NCI-H226 (cell line): ENCODE measurements around the gene CIRBP.

Experiments
- DNase-seq: peaks from one replicate; pipeline ENCODE4 v3.0.0-alpha.2; 2015

Gene CIRBP

GRCh38 chr19:1269065-1269477, at the start of gene CIRBP:
Gene CIRBP, plus strand, starts transcription at chr19:1269332. Its CDS starts 1,602 bp downstream, at chr19:1270934.
- DNase-seq = peak; percentile 95

DNA sequence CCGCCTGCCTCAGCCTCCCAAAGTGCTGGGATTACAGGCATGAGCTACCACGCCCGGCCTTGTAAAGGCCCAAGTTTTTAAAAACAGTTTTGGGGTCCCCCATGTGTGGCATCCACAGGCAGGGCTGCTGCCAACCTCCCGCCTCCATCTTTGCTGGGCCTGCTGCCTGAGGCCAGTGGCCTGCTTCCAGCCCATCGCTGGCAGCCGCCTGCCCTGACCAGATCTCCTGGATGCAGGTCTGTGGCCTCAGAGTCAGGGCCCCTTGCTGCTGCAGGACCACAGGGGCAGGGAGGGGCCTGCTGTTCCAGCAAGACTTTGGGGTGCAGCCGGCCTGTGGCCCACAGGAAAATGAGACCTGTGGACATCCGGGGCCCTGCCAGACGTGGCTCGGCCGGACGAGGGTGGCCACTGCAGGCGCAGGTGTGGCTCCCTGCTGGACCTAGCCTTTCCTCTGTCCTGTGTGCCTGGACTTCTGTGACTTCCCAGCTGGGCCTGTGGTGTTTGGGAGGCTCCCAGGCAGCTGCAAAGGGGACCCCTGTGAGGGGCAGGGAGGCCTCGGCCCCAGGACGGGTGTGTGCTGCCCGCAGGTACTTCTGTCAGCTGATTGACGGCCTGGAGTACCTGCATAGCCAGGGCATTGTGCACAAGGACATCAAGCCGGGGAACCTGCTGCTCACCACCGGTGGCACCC, 49.2 kb upstream of the CIRBP start:
- DNase-seq = no peak

DNA sequence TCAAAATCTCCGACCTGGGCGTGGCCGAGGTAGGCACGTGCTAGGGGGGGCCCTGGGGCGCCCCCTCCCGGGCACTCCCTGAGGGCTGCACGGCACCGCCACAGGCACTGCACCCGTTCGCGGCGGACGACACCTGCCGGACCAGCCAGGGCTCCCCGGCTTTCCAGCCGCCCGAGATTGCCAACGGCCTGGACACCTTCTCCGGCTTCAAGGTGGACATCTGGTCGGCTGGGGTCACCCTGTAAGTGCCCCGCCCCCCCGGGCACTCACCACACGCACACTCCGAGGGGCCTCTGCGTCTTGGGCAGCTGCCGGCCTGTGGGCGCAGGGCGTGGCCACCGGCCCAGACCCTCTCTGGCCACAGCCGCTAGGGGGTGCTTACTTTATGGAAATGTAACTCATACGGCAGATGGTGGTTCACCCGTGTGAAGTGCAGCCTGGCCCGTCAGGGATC, 48.6 kb upstream of the CIRBP start:
- no peak for DNase-seq

DNA sequence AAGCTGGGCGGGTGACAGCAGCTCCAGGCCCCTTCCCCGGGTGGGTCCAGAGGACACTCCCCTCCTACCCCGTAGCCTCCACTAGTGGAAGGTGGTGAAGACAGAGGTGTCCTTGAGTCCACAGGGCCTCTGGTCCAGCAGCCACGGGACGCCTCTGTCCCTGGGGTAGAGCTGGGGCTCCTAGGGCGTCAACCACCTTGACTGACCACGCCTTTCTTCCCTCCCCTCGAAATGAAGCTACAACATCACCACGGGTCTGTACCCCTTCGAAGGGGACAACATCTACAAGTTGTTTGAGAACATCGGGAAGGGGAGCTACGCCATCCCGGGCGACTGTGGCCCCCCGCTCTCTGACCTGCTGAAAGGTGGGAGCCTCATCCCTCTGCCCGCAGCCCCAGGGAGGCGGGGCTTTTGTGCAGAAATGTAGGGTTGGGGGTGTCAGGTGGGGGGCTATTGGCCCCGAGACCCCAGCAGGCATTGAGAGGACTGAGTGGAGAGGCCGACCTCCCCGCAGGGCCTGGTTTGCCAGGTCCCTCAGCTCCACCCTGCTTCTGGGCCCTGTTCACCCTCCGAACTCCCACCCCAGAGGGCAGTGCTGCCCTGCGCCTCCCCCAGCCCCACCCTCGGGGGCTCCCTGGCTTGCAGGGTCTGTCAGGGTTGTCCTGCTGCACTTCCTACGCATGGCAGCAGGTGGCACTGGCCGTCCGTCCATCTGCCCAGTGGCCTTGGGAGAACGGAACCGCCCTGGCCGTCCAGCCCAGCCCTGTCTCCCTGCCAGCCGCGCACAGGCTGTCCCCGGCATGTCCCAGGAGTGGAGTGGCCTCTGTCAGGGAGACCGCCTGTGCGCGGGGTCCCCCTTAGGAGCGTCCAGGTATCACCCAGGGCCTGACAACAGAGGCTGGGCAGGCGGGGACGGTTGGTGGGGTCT, 47.9 kb upstream of the CIRBP start:
- no peak for DNase-seq

- DNase-seq = no peak
Observed at GRCh38 chr19:1221904-1222255, 47.3 kb upstream of the CIRBP start.

DNA sequence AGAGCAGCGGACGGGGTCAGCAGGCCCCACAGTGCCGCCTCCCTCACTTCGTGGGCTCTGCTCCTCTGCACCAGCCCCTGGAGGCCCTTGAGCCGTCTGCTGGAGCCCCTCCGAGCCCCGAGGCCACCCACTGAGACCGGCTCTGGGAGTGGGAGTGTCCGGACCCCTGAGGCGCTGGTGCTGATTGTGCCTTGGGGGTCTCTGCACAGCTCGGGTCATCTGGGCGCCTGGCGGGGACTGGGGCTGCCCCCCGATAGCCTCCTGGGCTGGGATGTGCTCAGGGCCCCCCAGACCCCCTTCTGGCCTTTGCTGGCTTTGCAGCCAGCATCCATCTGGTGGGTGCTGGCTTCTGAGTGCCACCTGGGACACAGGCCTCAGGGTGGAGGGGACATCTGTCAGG, 46.7 kb upstream of the CIRBP start:
- DNase-seq = no peak

DNA sequence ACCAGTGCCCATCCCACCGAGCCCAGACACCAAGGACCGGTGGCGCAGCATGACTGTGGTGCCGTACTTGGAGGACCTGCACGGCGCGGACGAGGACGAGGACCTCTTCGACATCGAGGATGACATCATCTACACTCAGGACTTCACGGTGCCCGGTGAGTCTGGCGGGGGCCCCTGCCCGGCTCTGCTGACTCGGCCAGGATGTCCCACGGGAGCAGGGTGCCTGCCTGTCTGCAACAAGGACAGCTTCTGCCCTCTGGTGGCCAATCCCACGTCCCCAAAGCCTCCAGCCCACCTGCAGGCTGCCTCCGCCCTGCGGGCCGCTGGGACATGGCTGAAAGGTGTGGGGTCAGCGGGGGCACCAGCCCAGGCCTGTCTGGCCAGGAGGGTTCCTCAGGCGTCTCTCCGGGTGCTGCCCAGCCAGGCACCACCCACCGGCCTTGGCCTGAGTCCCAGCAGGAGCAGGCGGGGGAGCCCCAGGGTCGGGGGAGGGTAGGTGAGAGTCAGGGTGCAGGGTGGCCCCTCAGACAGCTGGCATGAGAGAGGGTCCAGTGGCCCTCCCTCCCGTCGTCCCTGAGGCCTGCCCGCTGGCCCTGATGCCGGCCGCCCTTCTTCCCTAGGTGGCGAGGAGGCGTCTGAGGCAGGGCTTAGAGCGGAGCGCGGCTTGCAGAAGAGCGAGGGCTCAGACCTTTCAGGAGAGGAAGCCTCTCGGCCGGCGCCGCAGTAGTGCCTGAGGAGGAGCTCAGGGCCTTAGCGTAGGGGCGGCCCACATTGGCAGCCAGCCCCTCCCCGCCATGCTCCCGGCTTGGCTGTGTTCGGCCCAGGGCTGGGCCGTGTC, 45.9 kb upstream of the CIRBP start:
- DNase-seq = no peak

GRCh38 chr19:1224047-1224825, 44.9 kb upstream of the CIRBP start:
- DNase-seq = no peak

GRCh38 chr19:1224847-1225246, 44.3 kb upstream of the CIRBP start:
- no peak for DNase-seq

DNA sequence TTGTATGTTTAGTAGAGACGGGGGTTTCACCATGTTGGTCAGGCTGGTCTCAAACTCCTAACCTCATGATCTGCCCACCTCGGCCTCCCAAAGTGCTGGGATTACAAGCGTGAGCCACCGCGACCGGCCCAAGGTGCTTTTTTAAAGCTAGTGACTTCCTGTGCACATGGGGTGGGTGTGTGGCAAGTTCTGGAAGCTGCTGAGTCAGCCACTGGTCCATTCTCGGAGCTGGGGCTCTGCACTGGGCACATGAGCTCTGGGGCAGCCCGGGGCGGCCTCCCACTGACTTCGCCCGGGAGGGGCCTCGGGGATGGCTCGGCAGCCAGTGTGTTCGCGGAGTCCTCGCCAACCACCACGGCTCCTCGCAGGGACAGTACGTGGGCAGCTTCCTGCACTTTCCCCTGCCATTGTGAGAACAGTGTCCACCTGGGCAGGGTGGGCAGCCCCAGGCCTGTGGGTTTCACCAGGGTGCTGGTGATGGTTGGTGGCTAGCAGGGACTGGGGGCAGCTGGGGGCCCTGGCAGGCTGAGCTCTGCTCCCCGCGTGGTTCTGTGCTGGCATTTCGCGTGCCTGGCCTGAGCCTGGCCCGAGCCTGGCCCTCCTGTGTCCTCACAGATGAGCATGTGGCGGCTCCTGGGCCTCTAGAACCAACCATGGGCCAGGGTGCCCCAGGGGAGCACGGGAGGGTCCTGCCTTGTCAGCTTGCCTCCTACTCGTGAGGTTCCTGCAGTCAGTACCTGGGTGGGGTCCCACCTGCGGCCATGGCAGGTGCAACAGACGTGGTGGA, 43.5 kb upstream of the CIRBP start:
- DNase-seq = no peak

DNA sequence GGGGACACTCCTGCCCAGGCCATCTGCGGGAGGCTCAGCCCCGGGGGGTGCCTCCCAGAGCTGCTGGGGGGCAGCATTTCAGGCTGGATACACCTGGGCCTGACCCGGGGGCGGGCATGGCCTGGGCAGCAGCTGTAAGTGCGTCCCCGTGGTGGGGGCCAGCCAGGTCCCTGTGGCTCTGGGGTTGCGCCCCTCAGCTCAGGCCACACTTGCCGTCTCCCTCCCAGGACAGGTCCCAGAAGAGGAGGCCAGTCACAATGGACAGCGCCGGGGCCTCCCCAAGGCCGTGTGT, 43.0 kb upstream of the CIRBP start:
- DNase-seq = no peak

- no peak for DNase-seq
Observed at GRCh38 chr19:1226522-1227303, 42.4 kb upstream of the CIRBP start.

- no peak for DNase-seq
Observed at GRCh38 chr19:1227304-1228054, 41.7 kb upstream of the CIRBP start.

GRCh38 chr19:1228161-1228957, 40.8 kb upstream of the CIRBP start:
- no peak for DNase-seq

DNA sequence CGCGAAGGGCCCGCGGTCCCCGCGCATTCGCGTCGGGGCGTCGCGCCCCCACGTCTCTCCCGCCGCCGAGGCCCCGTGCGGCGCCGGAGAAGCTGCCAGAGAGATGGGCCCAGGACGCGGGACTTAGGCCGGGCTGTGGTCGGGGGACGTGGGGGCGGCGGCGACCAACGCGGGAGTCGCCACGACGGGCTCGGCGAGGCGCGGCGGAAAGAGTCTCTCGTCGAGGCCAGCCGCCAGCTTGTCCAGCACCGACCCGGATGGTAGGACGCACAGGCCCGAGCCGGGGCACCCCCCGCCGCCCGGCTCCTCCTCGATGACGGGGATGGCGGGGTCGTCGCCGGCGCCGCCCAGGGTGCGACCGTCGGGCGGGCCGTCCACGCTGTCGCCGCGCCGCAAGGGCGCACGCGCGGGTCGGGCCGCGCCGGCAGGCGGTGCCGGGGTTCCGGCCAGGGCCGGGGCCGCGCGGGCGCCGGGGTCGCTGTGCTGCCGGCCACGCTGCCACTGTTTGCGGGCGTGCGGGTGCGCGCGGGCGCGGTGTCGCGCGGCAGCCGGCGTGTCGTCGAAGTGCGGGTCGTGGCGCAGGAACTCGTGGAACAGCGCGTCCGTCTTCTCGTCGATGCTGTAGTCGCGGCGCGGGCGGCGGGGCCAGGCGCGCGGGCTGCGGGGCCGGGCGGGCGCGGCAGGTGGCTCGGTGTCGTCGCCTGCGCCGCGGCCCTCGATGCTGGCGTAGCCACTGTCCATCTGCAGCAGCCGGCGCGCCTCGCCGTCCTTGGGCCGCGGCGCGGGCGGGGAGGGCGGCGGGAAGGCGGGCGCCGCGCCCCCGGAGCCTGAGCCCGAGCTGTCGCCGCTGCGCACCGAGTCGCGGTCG, 39.8 kb upstream of the CIRBP start:
- no peak for DNase-seq

DNA sequence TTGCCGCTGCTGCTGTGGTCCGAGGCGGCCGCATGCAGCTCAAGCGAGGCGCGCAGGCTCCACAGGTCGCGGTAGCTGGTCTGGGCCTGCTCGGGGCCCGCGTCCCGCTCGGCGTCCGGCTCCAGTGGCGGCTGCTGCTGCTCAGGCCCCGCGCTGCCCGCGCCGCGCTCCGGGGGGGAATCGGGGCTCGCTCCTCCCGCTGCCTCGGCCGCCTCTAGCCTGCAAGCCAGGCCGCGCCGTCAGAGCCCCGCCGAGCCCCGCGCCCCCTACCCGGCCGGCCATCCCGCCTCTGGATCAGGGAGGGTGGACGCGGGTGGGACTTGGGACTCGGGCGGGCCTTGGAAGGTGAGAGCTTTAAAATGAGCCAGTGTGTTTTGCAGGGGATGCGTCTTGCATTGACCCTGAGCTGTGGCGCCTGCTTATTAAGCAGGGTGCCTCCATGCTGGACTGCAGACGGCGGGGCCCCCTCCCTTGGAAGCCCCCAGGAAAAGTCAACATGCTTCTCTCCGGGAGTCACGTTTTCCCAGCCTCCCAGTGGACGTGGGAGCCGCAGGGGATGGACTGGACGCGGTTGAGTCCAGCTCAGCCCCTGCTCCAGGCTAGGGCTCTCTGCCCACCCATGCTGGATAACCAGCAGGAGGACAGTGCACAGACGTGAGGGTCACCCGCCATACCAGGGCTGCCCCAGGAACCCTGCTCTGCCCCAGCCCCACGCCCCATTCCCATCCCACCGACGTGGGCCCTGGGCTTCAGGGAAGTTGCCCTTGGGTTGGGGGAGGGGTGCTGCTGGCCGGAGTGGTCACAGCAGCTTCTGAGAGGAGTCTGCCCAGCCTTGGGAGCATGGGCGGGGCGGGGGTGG, 39.0 kb upstream of the CIRBP start:
- no peak for DNase-seq

GRCh38 chr19:1230783-1231489, 38.2 kb upstream of the CIRBP start:
- no peak for DNase-seq
